NK-92 (cell line): Measurements from ENCODE around the gene PEAK1.

Experiments
- DNase-seq: peaks from one replicate; lab custom pipeline; 2025; ENCODE audit not compliant: unreplicated experiment; lab: John Stamatoyannopoulos, UW

PEAK1 gene

DNA sequence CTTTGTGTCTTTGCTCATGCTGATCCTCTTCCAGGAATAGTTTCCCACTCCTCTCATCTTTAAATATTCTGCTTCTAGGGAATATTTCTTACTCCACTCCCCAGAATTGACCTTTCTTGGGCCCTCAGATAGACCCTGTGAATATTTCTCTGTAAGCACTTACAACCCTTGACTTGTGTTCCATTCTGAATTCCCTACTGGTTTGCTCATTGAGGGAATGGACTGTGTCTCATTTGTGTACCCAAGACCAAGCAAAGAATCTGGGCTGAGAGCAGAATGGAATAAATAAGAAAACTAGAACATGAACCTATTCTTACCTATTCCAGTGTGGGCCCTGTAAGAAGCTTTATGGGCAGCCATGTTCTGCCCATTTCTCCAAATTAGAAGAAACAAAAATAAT lies 276.3 kb downstream of the PEAK1 start:
- DNase-seq, result no peak

DNA sequence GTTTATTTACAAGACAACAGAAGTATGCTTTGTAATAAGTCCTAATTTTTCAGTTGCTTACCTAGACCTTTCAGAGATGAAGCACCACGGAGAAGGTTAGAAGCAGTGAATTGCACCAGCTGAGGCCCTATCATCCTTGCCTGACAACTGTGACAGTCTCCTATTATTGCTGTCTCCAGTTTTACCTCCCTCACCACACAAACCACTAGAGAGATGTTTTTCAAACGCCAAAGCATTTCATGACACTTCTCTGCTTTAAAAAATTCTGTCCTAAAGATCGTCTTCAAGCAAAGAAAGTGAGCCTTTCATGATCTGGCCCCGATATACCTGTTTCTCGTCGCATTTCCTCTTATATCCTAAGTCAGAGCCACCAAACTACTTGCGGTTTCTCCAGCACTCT lies 276.7 kb downstream of the PEAK1 start:
- no peak for DNase-seq

DNA sequence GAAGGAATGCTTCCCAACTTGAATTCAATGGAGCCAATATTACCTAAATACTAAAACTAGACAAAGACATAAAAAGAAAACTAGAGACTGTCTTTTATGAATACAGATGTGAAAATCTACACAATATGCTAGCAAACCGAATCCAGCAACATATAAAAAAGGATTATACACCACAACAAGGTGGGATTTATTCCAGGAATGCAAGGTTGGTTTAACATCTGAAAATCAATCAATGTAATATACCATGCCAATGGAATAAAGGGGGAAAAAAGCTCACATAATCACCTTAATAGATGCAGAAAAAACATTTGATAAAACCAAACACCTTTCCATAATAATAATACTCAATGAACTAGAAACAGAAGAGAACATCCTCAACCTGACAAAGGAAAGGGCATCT lies 279.7 kb downstream of the PEAK1 start:
- DNase-seq, result no peak

DNA sequence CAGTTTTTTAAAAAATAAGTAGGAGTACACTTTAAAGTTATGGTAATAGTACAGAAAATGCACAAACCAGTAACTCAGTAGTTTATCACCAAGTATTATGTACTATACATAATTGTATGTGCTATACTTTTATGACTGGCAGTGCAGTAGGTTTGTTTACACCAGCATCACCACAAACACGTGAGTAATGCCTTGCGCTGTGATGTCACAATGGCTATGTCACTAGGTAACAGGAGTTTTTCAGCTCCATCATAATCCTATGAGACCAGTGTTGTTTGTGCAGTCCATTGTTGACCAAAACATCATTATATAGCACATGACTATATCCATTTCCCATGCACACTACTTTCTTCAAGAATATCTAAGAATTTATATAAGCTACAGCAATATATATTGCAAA lies 280.6 kb downstream of the PEAK1 start:
- DNase-seq, result no peak

DNA sequence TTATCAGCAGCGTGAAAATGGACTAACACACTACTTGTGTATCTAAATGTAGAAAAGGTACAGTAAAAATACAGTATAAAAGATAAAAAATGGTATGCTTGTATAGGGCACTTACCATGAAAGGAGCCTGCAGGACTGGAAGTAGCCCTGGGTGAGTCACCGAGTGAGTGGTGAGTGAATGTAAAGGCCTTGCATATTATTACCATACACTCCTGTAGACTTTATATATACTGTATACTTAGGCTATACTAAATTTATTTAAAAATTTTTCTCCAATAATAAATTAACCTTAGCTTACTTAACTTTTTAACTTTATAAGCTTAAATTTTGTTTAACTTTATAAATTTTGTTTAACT lies 281.8 kb downstream of the PEAK1 start:
- DNase-seq, result no peak

DNA sequence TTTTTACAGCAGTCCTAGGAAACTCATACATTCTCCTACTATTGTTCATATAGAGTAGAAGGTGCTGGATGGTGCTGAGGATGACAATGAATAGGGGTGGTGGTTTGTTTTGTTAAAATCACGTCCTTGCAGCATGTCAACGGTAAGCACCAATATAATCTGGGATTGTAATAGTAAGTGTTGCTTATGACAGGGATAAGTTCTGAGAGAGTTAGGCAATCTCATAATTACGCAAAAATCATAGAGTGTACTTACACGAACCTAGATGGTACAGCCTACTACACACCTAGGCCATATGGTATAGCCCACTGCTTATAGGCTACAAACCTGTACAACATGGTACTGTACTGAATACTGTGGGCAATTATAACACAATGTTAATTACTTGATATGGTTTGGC lies 284.7 kb downstream of the PEAK1 start:
- no peak for DNase-seq

DNA sequence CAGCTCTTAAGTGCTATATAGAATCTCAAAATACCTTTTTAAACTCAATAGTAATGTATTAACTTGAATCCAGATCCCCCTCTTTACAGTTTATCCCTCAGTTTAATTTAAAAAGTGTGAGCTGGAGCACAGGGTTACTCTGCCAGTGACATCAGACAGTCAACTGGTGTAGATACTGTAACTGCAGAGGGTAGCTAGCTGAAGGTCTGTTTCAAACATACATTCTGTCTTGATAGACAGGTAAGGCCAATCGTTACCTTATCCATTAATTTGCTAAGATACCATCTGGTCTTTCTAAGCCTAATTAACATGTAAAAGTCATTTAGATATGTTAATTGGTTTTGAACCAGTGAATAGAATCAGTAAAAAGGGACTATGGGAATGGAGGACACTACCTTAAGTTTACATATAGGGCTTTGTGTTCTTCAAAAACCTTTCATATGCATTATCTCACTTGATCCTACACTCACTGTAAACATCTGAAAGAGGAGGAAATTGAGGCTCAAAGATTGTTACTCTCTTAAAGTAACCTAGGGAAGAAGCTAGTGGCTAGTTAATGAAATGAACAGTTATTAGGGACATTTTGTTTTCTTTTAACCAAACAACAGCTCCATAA lies 289.5 kb downstream of the PEAK1 start:
- DNase-seq, result no peak

DNA sequence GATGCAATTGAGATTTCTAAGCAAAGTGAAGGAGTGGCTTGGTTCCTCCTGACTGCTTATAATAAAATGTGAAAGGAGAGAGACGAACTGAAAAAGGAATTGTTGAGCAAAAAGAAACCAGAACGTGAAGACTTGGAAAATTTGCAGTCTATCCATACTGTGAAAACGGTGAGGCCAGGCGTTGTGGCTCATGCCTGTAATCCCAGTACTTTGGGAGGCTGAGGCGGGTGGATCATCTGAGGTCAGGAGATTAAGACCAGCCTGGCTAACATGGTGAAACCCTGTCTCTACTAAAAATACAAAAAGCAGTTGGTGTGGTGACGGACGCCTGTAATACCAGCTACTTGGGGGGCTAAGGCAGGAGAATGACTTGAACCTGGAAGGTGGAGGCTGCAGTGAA lies 292.3 kb downstream of the PEAK1 start:
- DNase-seq, result no peak

DNA sequence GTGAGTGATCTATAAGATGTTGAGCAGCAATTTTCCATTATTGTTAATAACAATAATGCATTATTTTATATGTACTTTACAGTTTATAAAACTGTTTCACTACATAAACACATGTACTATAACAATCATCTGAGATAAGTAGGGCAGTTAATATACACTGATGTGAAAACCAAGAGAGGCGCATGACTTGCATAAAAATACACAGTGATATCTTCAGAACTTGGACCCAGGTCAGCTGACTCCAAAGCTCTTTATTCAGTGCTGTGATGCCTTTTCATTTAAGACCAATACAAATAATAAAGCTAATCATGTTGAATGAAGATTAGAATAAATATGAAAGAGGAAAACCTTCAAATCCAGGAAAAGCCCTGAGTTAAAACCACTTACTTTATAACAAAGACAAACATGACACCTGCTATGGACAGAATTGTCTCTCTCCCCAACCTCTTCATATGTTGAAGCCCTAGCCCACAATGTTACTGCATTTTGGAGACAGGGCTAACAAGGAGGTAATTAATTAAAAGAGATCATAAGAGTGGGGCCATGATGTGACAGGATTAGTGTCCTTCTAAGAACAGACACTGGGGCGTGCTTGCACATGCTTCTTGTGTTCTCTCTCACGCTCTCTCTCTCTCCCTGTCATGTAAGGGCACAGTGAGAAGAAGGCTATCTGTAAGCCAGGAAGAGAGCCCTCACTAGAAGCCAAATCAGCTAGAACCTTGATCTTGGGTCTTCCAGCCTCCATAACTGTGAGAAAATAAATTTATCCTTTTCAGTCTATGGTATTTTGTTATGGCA lies 293.2 kb downstream of the PEAK1 start:
- DNase-seq, result no peak

DNA sequence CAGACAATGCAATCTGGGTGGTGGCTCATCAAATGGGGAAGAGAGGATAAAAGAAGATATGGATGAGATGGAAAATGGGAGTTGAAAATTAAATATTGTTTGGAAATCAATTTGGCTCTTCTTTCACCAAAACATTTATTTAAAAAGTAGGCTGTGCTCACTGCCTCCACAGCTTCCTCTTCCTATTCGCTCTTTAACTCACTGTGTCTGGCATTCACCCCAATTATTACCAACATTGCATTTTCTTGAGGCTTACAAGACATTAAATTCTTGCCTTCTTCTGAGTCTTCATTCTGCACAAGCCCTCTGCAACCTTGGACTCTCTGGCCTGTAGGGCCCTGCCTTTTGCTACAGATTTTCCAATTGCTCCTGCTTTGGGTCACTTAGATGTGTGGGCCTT lies 296.1 kb downstream of the PEAK1 start:
- no peak for DNase-seq

DNA sequence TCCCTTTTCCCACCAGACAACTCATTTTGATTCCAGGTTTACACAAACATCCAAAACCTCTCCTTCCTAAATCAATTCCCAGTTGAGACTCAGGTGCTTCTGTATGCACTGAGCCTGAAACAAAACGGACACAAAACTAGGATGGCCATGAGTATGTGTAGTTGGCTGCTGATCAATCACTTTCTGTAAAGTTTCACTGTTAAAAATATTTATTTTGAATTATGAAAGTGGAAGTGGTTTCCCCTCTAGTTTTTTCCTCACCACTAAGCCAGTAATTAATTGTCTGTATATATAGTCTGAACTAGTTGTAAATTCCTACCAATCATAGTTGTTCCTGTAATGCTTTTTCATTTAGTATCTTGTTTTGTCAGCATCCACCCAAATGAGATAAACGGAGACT lies 297.3 kb downstream of the PEAK1 start:
- DNase-seq, result no peak

DNA sequence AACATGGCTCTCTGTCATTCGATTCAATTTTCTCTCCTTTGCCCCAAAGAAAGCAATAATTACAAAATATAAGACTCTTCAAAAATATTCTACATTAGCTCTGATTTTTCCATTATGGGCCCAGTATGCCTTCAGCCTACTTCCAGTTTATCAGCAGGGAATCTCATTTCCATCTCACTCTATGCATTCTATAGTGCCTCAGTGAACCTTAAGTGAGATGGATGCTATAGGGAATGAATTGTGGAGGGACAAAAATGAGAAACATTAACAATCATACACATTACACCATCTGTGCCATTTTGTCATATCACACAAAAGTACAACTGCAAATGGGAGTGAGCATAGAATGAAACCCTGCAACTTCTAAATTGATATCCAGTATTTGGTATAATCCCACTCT lies 298.3 kb downstream of the PEAK1 start:
- no peak for DNase-seq

DNA sequence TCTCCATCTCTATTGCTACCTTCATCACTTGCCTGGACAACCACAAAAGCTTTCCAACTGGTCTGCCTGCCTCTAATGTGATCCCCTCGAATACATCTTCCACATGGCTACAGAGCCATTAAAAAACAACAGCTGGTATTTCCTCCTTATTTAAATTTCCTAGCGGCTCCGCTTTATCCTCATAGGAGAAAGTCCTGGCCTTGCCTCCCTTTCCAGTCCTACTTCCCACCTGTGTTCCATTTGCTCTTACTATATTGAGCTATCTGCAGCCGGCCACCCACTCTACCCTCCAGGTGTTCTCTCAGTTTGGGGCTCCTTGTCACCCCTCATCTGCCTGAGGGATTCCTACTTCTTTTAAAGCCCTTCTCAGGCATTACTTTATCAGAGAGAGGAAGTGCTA lies 299.3 kb downstream of the PEAK1 start:
- no peak for DNase-seq

DNA sequence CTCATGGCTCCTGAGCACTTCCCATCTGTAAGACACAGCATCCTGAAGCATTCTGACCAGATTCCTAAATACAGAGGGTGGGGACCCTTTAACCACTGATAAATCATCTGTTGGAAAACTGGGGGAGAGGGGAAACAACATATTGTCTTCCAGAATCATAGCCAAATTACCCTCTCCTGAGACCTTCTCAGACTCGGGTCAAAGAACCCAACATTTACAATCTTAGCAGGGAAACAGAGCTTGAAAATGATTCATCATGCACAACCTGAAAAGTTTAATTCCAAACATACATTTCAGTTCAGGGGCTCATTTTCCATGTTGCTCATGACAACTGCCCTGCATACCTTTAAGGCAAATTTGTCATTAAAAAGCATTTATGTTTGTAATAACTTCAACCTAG lies 300.5 kb downstream of the PEAK1 start:
- DNase-seq, result no peak

DNA sequence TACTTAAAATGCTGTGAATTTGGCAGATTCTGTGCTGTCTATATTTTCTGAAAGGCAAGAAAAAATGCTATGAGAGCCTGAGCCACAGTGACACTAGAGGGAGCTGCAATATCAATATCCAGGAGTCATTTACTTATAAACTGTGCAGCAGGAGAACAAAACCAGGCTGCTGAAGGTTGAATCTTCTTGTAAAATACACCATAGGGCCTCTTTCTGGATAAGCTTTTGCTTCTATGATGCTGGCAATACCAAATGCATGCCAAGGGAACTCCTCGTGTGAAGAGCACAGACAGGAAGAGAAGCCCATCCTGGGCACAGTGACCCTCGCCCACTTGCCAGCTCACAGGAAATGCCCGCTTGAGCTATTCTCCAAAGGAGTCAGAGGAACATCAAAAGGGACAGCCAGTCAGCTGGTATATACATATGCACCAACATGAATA lies 301.0 kb downstream of the PEAK1 start:
- no peak for DNase-seq

DNA sequence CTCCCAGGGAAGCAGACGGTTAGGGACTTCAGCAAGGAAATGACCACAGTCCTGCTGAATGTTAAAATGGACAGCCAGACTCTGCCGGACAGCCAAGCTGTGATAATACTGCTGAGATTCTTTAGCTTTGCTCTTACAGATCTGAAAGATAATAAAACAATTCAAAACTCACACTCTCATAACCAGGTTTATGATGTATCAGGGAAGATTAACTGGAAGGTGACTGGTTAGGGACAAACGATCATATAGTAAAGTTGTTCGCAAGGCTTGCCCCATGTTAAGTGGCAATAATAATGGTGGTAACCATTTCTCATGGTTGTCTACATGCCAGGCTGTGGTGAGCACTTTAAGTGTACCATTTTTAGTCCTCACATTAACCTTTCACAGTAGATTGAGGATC lies 304.7 kb downstream of the PEAK1 start:
- DNase-seq, result no peak

DNA sequence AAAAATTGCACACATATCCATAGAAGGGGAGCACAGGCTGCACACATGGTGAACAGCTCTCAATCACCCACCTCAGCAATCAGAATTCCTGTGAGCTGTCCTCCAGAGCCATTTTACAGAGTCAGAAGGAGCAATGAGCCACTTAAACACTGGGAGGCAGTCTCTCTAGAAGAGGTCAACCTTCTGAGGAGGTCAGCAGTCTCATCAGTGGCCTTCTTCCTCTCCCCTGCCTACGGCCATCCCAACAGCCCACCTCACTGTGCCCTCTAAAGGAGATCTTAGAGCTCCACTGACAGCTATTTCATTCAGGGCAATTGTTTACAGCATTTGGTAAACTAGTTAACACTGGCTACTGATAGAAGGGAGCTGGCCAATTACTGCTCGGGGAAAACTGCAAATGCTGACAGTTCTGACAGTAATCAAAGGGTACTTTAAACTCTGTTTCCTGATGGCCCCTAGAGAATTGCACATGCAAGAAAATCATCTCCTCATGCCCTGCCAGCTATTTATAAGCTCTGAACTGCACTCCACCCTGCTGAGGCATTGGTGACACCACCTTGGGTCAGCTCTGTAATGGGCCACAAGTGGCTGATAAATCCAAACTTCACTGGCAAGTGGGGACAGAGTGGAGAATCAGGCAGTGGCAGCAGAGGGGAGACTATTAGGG lies 306.9 kb downstream of the PEAK1 start:
- DNase-seq, result no peak

DNA sequence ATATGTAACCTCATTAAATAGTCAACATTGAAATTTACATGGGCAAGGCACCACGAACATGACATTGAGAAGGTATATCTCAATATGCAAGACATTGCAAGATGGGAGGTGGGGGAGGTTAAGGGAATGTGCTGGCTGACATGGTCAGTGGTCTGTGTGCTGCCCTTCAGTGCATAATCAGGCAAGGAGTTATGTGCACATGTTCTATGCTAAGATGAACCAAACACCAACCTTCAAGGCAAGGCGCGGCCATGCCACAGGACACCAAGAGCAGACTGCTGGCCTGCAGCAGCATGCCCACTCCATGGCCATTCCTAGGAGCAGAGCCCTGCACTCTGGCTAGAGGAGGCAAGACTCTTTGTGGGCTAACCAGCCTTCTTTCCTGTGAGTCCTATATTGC lies 308.1 kb downstream of the PEAK1 start:
- DNase-seq, result no peak

DNA sequence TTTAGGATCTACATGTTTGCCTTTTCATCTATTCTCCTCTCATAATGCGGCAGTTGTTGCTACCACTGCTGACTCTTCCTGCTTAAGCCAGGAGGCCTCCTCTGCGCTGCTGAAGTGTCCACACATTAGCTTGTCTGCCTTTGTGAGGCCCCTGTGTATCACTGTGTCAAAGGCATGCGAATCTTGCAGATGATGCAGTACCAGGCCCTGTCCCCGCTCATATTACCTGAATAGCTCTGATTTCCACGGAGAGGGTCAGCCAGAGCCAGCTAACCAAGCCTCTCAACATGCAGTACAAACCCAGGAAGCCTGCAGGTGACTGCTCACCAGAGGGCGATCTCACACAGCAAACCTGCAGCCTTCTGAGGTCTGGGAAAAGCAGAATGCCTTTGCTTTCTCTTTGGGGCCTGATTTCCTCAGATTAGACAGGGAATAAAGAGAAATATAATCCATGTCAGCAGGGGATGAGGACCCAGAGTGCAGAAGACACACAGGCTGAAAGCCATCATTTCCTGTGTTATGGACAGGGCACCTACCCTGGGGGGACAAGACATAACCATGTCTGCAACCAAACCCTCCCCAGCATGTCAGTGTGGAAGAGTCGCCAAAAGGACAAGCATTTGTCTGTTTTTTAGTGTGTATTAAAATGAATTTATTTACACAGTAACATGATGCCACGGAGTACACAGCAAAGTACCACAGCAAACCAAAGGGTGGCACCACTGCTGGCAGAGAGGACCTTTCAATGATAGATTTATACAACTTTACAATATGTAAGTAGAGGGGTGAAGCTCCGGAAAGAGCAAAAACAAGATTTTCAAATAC lies 312.2 kb downstream of the PEAK1 start:
- no peak for DNase-seq

DNA sequence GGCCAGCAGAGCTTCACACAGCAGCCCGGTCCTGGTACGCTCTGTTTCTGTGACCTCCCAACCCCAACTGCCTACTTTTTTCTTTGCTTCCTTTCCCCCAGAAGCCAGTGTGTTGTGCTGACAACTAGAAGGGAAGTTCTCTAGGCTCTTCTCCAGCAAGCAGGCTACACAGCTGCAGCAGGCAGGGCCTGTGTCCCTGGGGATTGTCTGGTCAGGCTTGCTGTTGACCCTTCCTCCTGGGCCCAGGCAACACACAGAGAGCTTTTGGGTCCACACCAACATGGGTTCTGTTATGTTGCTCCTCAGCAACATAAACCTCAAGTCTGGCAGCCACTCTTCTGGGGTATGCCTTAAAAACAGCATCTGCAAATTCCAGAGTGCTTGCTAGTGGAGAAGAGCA lies 312.8 kb downstream of the PEAK1 start:
- DNase-seq, result no peak

DNA sequence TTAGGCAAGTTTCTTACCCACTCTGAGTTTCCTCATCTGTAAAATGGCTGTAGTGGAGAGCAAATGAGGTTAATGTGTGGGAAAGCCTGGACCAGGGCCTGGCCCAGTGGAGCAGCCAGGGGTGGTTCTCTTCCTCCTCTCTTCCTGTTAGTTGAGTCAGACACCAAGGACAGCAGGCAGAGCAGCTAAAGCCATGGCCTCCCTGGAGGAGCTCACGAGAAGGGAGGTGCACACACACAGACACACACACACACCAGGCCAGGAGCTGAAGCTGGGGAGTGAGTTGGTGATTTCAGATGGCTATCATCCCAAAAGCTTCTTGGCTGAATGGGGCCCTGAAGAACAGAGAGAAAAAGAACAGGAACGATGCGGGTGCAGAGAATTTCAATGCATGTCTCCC lies 315.7 kb downstream of the PEAK1 start:
- no peak for DNase-seq
